Kidney (tissue), 14 donors: ENCODE data around the gene FGD6. TPM values are rescaled to one million over a fixed set of nuclear protein-coding genes. Genes with fewer than 3 reads are reported as not detected.

Experiments
- DNase-seq, 5 donors: peaks; one replicate each; pipeline ENCODE4 v3.0.0-alpha.2; 2013 to 2020
- FAIRE-seq: peaks from 2 replicates; lab custom pipeline; 2012; peaks lifted over from hg19 to GRCh38; lab: Jason Lieb, UNC
- H3K27ac ChIP-seq, 2 donors: one replicate each; pipeline ENCODE4 v1.7.0; 2013; ENCODE audit warnings: low read depth in 2 of 2, low read length in 2 of 2, inconsistent platforms in 1 of 2
- H3K27me3 ChIP-seq: one replicate; pipeline ENCODE4 v1.7.1; 2013; ENCODE audit warnings: low read length, inconsistent platforms; ENCODE audit not compliant: control insufficient read depth, insufficient read depth
- H3K36me3 ChIP-seq, 3 donors: one replicate each; pipeline versions ENCODE4 v1.7.0 to v1.7.1; 2013; ENCODE audit warnings: low read length in 3 of 3, control low read depth in 1 of 3, inconsistent platforms in 1 of 3; ENCODE audit not compliant: insufficient read depth in 3 of 3, control insufficient read depth in 2 of 3
- H3K4me1 ChIP-seq, 3 donors: one replicate each; pipeline versions ENCODE4 v1.7.0 to v1.7.1; 2013; ENCODE audit warnings: low read length in 3 of 3, inconsistent platforms in 1 of 3, low read depth in 1 of 3; ENCODE audit not compliant: control insufficient read depth in 2 of 3, insufficient read depth in 2 of 3
- H3K4me3 ChIP-seq, 3 donors: one replicate each; pipeline versions ENCODE4 v1.7.0 to v1.8.1; 2013; ENCODE audit warnings: low read length in 3 of 3, control low read depth in 1 of 3, inconsistent platforms in 1 of 3
- H3K9ac ChIP-seq, 3 donors: one replicate each; pipeline versions ENCODE4 v1.7.0 to v1.7.1; 2013; ENCODE audit warnings: low read length in 3 of 3, control low read depth in 1 of 3, inconsistent platforms in 1 of 3
- H3K9me3 ChIP-seq, 3 donors: one replicate each; pipeline versions ENCODE4 v1.7.0 to v1.7.1; 2013; ENCODE audit warnings: low read length in 3 of 3, control low read depth in 1 of 3, inconsistent platforms in 1 of 3; ENCODE audit not compliant: control insufficient read depth in 2 of 3, insufficient read depth in 1 of 3
- CTCF ChIP-seq: IDR thresholded peaks from 3 replicates; pipeline ENCODE4 v1.5.1; 2012; ENCODE audit warnings: mild to moderate bottlenecking, moderate library complexity, borderline replicate concordance; ENCODE audit not compliant: insufficient read depth; ENCODE audit errors: extremely low read depth
- intact Hi-C: fragments of 100-400 bp; cut with DNase I; formaldehyde crosslinking; loops from one replicate; pipeline ENCODE4 v1.11.1; 2022
- polyA plus RNA-seq: library from polyadenylated mRNA; stranded (reverse); fragments of 350-450 nt; fragmentation: Illumina TruSeq; extraction: RNeasy Lipid Tissue Mini Kit (QIAGEN cat#74804); gene quantifications from one replicate; pipeline ENCODE4 v1.2.3, GENCODE V29; 2014; ENCODE audit warnings: low read depth, low replicate concordance; ENCODE audit not compliant: insufficient read depth
- total RNA-seq: library from RNA; stranded (reverse); fragmentation: NEBNext Ultra II Directional; extraction: Animal tissue kit (Norgen Biotek cat#: 25700); gene quantifications from one replicate; pipeline ENCODE4 v1.2.1, GENCODE V29; 2021
- donor health status: control.
- donor health status: control.
- donor health status: control.
- donor health status: control.
- donor health status: control.
- donor health status: DM: yes; HTN: yes; CAD: no.
- donor health status: Normal renal cell carcinoma (clear cell type).

Gene FGD6
- total and polyA plus RNA-seq, 2 donors from 2014 or later, result 1.2 to 19.8 TPM

GRCh38 chr12:95051241-95051640 lies 166.0 kb downstream of the FGD6 start:
- no peaks in the 10 kb centered on the region for H3K4me1 ChIP-seq
- H3K9me3 ChIP-seq, result no peaks in the 10 kb centered on the region
- no peak overlapping the region for H3K4me3 ChIP-seq
- no peaks in the 10 kb centered on the region for H3K27me3 ChIP-seq
- no peak overlapping the region for H3K27ac ChIP-seq
- no peak for FAIRE-seq
- no peak overlapping the region for H3K9ac ChIP-seq
- no peak for DNase-seq
- H3K36me3 ChIP-seq, result peaks cover 5 to 17% (median 9%) of the 10 kb centered on the region in 3 donors
- no peak for TF ChIP-seq CTCF
- intact Hi-C loops, result no loop called here

GRCh38 chr12:95037906-95038305 lies 179.4 kb downstream of the FGD6 start:
- no peak for TF ChIP-seq CTCF
- Histone ChIP-seq H3K27me3 (no peaks in the 10 kb centered on the region), H3K27ac (no peak overlapping the region), H3K9me3 (no peaks in the 10 kb centered on the region), H3K36me3 (peaks cover 2 to 24% (median 5%) of the 10 kb centered on the region in 3 donors), H3K9ac (no peak overlapping the region), H3K4me1 (no peaks in the 10 kb centered on the region), H3K4me3 (no peak overlapping the region)
- DNase-seq (no peak), FAIRE-seq (no peak)
- intact Hi-C loops, result no loop called here

GRCh38 chr12:95034750-95035149 lies 182.5 kb downstream of the FGD6 start:
- H3K4me1 ChIP-seq, result no peaks in the 10 kb centered on the region
- H3K27ac ChIP-seq, result no peak overlapping the region
- peaks cover 2 to 29% (median 5%) of the 10 kb centered on the region in 3 donors for H3K36me3 ChIP-seq
- H3K9ac ChIP-seq, result no peak overlapping the region
- intact Hi-C loops, result no loop called here
- DNase-seq (no peak), FAIRE-seq (no peak)
- TF ChIP-seq CTCF, result no peak
- H3K9me3 ChIP-seq, result no peaks in the 10 kb centered on the region
- H3K27me3 ChIP-seq, result no peaks in the 10 kb centered on the region
- H3K4me3 ChIP-seq, result no peak overlapping the region

Other genes starting within 250 kb of the FGD6 start
- 79.0 TPM for gene NDUFA12, start 213.8 kb downstream of the FGD6 start, total RNA-seq
- gene NDUFA12, start 213.8 kb downstream of the FGD6 start, polyA plus RNA-seq, result 246 TPM
- gene NR2C1, start 143.8 kb downstream of the FGD6 start, total RNA-seq, result 31.1 TPM
- gene NR2C1, start 143.8 kb downstream of the FGD6 start, polyA plus RNA-seq, result 26.6 TPM
- gene VEZT, start 340 bp upstream of the FGD6 start, total RNA-seq, result 69.0 TPM
- 24.8 TPM for gene VEZT, start 340 bp upstream of the FGD6 start, polyA plus RNA-seq